ENCODE results near the gene CARD18.

GRCh38 chr11:105111145-105111944, 28.2 kb downstream of the CARD18 start:
- TF ChIP-seq POLR2A (IDR thresholded peaks at IDR 0.05; ENCODE audit: low read depth, low read length) (no peak), TAF1 (IDR thresholded peaks at IDR 0.05; ENCODE audit: borderline replicate concordance, low read depth, low read length) (no peak)
